Kidney (tissue), 14 donors: Measurements from ENCODE around the gene NCKAP5. TPM values are rescaled to one million over a fixed set of nuclear protein-coding genes. Genes with fewer than 3 reads are reported as not detected.

Experiments used
- DNase-seq, 5 donors: peaks; one replicate each; pipeline ENCODE4 v3.0.0-alpha.2; 2013 to 2020
- FAIRE-seq: peaks from 2 replicates; lab custom pipeline; 2012; peaks lifted over from hg19 to GRCh38; lab: Jason Lieb, UNC
- H3K27ac ChIP-seq, 2 donors: one replicate each; pipeline ENCODE4 v1.7.0; 2013; ENCODE audit warnings: low read depth in 2 of 2, low read length in 2 of 2, inconsistent platforms in 1 of 2
- H3K27me3 ChIP-seq: one replicate; pipeline ENCODE4 v1.7.1; 2013; ENCODE audit warnings: low read length, inconsistent platforms; ENCODE audit not compliant: control insufficient read depth, insufficient read depth
- H3K36me3 ChIP-seq, 3 donors: one replicate each; pipeline versions ENCODE4 v1.7.0 to v1.7.1; 2013; ENCODE audit warnings: low read length in 3 of 3, control low read depth in 1 of 3, inconsistent platforms in 1 of 3; ENCODE audit not compliant: insufficient read depth in 3 of 3, control insufficient read depth in 2 of 3
- H3K4me1 ChIP-seq, 3 donors: one replicate each; pipeline versions ENCODE4 v1.7.0 to v1.7.1; 2013; ENCODE audit warnings: low read length in 3 of 3, inconsistent platforms in 1 of 3, low read depth in 1 of 3; ENCODE audit not compliant: control insufficient read depth in 2 of 3, insufficient read depth in 2 of 3
- H3K4me3 ChIP-seq, 3 donors: one replicate each; pipeline versions ENCODE4 v1.7.0 to v1.8.1; 2013; ENCODE audit warnings: low read length in 3 of 3, control low read depth in 1 of 3, inconsistent platforms in 1 of 3
- H3K9ac ChIP-seq, 3 donors: one replicate each; pipeline versions ENCODE4 v1.7.0 to v1.7.1; 2013; ENCODE audit warnings: low read length in 3 of 3, control low read depth in 1 of 3, inconsistent platforms in 1 of 3
- H3K9me3 ChIP-seq, 3 donors: one replicate each; pipeline versions ENCODE4 v1.7.0 to v1.7.1; 2013; ENCODE audit warnings: low read length in 3 of 3, control low read depth in 1 of 3, inconsistent platforms in 1 of 3; ENCODE audit not compliant: control insufficient read depth in 2 of 3, insufficient read depth in 1 of 3
- CTCF ChIP-seq: IDR thresholded peaks from 3 replicates; pipeline ENCODE4 v1.5.1; 2012; ENCODE audit warnings: mild to moderate bottlenecking, moderate library complexity, borderline replicate concordance; ENCODE audit not compliant: insufficient read depth; ENCODE audit errors: extremely low read depth
- intact Hi-C: fragments of 100-400 bp; cut with DNase I; formaldehyde crosslinking; loops from one replicate; pipeline ENCODE4 v1.11.1; 2022
- polyA plus RNA-seq: library from polyadenylated mRNA; stranded (reverse); fragments of 350-450 nt; fragmentation: Illumina TruSeq; extraction: RNeasy Lipid Tissue Mini Kit (QIAGEN cat#74804); gene quantifications from one replicate; pipeline ENCODE4 v1.2.3, GENCODE V29; 2014; ENCODE audit warnings: low read depth, low replicate concordance; ENCODE audit not compliant: insufficient read depth
- total RNA-seq: library from RNA; stranded (reverse); fragmentation: NEBNext Ultra II Directional; extraction: Animal tissue kit (Norgen Biotek cat#: 25700); gene quantifications from one replicate; pipeline ENCODE4 v1.2.1, GENCODE V29; 2021
- donor health status: control.
- donor health status: control.
- donor health status: control.
- donor health status: control.
- donor health status: control.
- donor health status: DM: yes; HTN: yes; CAD: no.
- donor health status: Normal renal cell carcinoma (clear cell type).

Gene NCKAP5
- total and polyA plus RNA-seq, 2 donors from 2014 or later, result 1.8 to 2.9 TPM

GRCh38 chr2:133553251-133553650 lies 15.0 kb downstream of the NCKAP5 start:
- Histone ChIP-seq H3K4me1 (no peaks in the 10 kb centered on the region), H3K4me3 (no peak overlapping the region), H3K27me3 (no peaks in the 10 kb centered on the region), H3K36me3 (no peaks in the 10 kb centered on the region), H3K9me3 (no peaks in the 10 kb centered on the region), H3K9ac (no peak overlapping the region), H3K27ac (no peak overlapping the region)
- DNase-seq (no peak), FAIRE-seq (no peak)
- TF ChIP-seq CTCF, result no peak
- intact Hi-C loops, result no loop called here

- no peak overlapping the region for H3K27ac ChIP-seq
- H3K36me3 ChIP-seq, result no peaks in the 10 kb centered on the region
- no peak for TF ChIP-seq CTCF
- no peak for FAIRE-seq
- H3K4me1 ChIP-seq, result no peaks in the 10 kb centered on the region
- intact Hi-C loops, result no loop called here
- no peak for DNase-seq
- H3K27me3 ChIP-seq, result no peaks in the 10 kb centered on the region
- H3K9ac ChIP-seq, result no peak overlapping the region
- no peak overlapping the region for H3K4me3 ChIP-seq
- H3K9me3 ChIP-seq, result no peaks in the 10 kb centered on the region
Observed at GRCh38 chr2:133552821-133553220, 15.4 kb downstream of the NCKAP5 start.

- no peak for TF ChIP-seq CTCF
- H3K27ac ChIP-seq, result no peak overlapping the region
- intact Hi-C loops, result no loop called here
- FAIRE-seq (no peak), DNase-seq (no peak)
- no peaks in the 10 kb centered on the region for H3K9me3 ChIP-seq
- no peaks in the 10 kb centered on the region for H3K4me1 ChIP-seq
- no peaks in the 10 kb centered on the region for H3K27me3 ChIP-seq
- no peak overlapping the region for H3K4me3 ChIP-seq
- H3K9ac ChIP-seq, result no peak overlapping the region
- H3K36me3 ChIP-seq, result no peaks in the 10 kb centered on the region
Observed at GRCh38 chr2:133541797-133542196, 26.5 kb downstream of the NCKAP5 start.

GRCh38 chr2:133541376-133541775 lies 26.9 kb downstream of the NCKAP5 start:
- no peak overlapping the region for H3K9ac ChIP-seq
- intact Hi-C loops, result no loop called here
- no peaks in the 10 kb centered on the region for H3K27me3 ChIP-seq
- no peaks in the 10 kb centered on the region for H3K9me3 ChIP-seq
- no peak overlapping the region for H3K27ac ChIP-seq
- no peaks in the 10 kb centered on the region for H3K36me3 ChIP-seq
- FAIRE-seq (no peak), DNase-seq (no peak)
- H3K4me3 ChIP-seq, result no peak overlapping the region
- no peak for TF ChIP-seq CTCF
- H3K4me1 ChIP-seq, result no peaks in the 10 kb centered on the region
